LNCAP (cell line): ENCODE measurements around the gene CLRN3.

Experiments used
- TF ChIP-seq, protein P1 (sequence below): fragments of 450-650 bp; IDR thresholded peaks from 2 replicates; pipeline ENCODE4 v1.5.1; 2017; ENCODE audit warnings: mild to moderate bottlenecking

The CLRN3 gene

DNA sequence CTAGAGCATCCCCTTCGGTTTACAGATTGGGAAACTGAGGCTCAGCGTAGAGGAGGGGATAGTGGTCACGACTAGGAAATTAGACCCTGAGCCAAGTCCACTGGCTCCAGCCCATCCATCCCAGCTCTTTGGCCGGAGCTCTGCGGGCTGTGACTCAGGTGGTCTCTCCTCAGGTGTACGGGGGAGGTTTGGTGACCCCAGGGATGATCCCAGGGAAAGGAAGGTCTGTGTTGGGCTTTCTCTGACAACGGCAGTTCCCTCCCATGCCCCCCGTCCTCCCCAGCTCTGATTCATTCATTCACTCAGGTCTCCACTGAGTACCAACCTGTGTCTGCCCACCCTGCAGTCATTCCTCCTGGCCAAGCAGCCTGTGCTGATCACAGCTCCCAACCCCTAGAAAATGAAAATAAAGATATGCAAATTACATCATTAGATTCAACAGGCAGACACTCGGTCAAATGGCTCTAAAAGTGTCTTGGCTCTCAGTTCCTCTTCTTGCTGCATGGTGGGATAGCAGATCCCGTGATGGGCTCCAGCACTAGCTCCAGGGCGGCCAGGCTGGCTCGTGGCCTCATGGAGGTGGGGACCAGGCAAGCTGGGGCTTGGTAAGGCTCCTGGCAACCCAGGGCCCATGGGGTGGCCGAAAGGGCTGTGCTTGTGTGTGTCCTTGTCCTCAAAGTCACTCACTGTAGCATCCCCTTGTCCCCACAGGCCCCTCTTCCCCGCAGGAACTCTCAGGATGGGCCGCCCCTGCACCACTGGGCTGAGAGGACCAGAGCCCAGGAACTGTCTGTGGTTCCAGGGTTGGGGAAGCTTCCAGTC lies 37.8 kb downstream of the CLRN3 start:
- TF ChIP-seq, protein P1, sequence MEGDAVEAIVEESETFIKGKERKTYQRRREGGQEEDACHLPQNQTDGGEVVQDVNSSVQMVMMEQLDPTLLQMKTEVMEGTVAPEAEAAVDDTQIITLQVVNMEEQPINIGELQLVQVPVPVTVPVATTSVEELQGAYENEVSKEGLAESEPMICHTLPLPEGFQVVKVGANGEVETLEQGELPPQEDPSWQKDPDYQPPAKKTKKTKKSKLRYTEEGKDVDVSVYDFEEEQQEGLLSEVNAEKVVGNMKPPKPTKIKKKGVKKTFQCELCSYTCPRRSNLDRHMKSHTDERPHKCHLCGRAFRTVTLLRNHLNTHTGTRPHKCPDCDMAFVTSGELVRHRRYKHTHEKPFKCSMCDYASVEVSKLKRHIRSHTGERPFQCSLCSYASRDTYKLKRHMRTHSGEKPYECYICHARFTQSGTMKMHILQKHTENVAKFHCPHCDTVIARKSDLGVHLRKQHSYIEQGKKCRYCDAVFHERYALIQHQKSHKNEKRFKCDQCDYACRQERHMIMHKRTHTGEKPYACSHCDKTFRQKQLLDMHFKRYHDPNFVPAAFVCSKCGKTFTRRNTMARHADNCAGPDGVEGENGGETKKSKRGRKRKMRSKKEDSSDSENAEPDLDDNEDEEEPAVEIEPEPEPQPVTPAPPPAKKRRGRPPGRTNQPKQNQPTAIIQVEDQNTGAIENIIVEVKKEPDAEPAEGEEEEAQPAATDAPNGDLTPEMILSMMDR = no peak

DNA sequence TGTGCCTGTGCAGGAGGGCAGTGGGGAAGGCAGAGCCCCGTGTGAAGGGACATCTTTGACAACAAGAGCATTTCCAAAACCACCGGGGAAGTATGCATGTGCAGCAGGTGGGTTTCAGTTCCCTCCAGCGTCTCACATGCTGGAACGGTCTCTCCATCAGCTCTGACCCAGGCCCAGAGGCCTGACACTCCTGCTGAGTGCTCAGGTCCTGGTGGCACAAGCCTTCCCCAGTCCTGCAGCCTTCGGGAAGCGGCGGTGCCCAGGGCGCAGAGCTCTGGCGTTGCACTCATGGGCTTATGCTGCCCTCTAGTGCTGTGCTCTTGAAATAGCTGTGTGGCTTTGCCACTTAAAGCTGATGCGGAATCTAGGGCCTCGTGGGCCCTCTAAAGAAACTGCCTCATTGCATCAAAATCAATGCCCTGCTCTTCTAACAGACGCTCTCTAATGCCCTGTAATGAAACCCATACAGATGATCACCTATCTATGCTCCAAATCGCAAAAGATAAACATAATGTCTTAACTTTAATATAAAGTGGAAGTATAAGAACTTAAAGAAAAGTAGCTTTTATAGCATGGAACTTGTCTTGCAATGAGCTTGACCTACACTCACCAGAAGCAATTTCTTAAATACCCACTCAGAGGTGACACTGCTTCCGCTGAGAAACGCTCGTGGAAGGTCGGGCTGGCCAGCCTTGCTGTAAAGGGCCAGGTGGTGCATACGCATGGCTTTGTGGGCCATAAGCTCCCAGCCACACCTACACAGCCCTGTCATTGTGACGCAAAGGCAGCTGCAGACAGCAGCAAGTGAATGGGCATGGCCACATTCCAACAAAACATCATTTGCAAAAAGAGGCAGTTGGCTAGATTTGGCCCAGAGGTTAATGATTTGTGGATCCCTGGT lies 38.6 kb downstream of the CLRN3 start:
- TF ChIP-seq, protein P1 = peak; percentile 87

- TF ChIP-seq, protein P1 = no peak
Measured at GRCh38 chr10:127852456-127852855, 40.3 kb downstream of the CLRN3 start.

- TF ChIP-seq, protein P1 = no peak
Measured at GRCh38 chr10:127851661-127852194, 41.0 kb downstream of the CLRN3 start.

DNA sequence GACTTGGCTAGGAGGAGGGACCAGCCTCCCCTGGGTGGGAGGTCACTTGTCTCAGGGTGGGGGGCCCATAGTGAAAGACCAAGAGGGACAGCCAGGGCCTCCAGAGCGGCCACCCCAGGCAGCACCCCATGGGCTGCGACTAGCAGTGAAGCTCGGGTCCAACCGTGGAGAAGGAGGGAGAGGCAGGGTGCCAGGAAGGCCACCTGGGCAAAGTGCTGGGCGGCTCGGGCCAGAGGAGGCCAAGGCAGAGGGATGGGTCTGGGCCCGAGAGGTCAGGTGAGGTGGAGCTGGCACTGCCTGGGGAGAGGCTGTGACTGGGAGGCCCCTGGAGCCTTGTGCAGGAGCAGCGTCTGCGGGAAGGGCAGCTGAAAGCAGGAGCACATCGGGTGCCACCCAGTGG lies 41.8 kb downstream of the CLRN3 start:
- TF ChIP-seq, protein P1 = no peak

DNA sequence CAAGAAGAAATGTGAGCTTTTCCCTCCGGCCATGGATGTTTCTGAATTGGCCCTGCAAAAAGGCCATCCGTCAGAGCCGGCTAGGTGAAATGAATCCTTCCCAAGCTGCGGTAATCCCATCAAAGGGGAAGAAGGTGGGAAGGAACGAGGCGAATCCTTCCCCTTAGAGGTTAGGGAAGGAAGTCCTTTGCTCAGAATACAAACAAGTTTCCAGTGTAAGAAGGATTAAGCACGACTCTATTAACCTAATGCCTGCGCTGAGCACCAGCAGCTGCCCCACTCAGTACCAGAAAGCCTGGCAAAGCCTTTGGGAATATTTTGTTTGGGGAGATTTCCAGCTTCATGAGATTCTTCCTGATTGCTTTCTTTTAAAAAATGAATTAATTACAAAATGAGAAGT lies 42.8 kb downstream of the CLRN3 start:
- TF ChIP-seq, protein P1 = no peak

DNA sequence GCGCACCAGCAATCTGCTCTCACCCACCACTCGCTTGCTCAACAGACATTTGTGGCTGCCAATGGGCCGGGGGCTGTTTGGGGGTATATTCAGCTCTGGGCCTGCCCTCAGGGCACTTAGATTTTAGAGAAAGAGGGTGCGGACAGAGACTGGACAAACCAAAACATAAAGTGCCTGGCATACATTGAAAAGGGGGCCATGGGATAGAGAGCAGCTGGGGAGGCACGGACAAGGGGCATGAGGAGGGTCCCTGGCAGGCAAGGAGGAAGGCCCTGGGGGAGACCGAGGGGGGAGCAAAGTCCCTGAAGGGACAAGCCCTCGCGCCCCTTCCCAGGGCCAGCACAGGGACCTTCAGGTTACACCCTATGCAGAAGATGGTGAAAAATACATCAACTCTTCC lies 43.5 kb downstream of the CLRN3 start:
- TF ChIP-seq, protein P1 = no peak
